Esophagus (tissue), 2 donors: ENCODE measurements around the gene CHRNB4. TPM values are rescaled to one million over a fixed set of nuclear protein-coding genes. Genes with fewer than 3 reads are reported as not detected.

ENCODE experiments used
- H3K27ac ChIP-seq, 2 donors: one replicate each; pipeline ENCODE4 v1.5.1; 2013; ENCODE audit warnings: low read depth in 2 of 2, mild to moderate bottlenecking in 2 of 2, inconsistent platforms in 1 of 2, low read length in 1 of 2, moderate library complexity in 1 of 2
- H3K27me3 ChIP-seq, 2 donors: one replicate each; pipeline ENCODE4 v1.6.1; 2013; ENCODE audit warnings: low read length in 2 of 2, control low read depth in 1 of 2, mild to moderate bottlenecking in 1 of 2; ENCODE audit not compliant: insufficient read depth in 2 of 2, control insufficient read depth in 1 of 2
- H3K36me3 ChIP-seq, 2 donors: one replicate each; pipeline ENCODE4 v1.6.1; 2013; ENCODE audit warnings: low read length in 1 of 2; ENCODE audit not compliant: control insufficient read depth in 2 of 2, insufficient read depth in 2 of 2
- H3K4me1 ChIP-seq, 2 donors: one replicate each; pipeline ENCODE4 v1.6.1; 2013; ENCODE audit warnings: low read length in 1 of 2; ENCODE audit not compliant: control insufficient read depth in 2 of 2, insufficient read depth in 2 of 2
- H3K4me3 ChIP-seq, 2 donors: one replicate each; pipeline ENCODE4 v1.5.1; 2013; ENCODE audit warnings: low read length in 2 of 2, mild to moderate bottlenecking in 2 of 2, low read depth in 1 of 2, moderate library complexity in 1 of 2
- H3K9me3 ChIP-seq, 2 donors: one replicate each; pipeline ENCODE4 v1.6.1; 2013; ENCODE audit warnings: mild to moderate bottlenecking in 2 of 2, low read depth in 1 of 2, low read length in 1 of 2, moderate library complexity in 1 of 2; ENCODE audit not compliant: control insufficient read depth in 2 of 2, insufficient read depth in 1 of 2
- WGBS, 2 donors: extraction: QIAGEN DNeasy Blood & Tissue Kit; methylation state at CpG; one replicate each; pipeline ENCODE4 v1.1.7; 2013; 5-methylcytosine and 5-hydroxymethylcytosine counted together
- polyA plus RNA-seq, 2 donors: library from polyadenylated mRNA; stranded (reverse); fragments of 200-250 nt; gene quantifications; one replicate each; pipeline ENCODE4 v1.2.3, GENCODE V29; 2013
- donor health status: healthy with polysubstance abuse.
- donor health status: Bipolar disorder and iron deficiency.

The CHRNB4 gene
- polyA plus RNA-seq, 2 donors, result 0.16 to 0.42 TPM

- Histone ChIP-seq H3K36me3 (no peaks in the 10 kb centered on the region), H3K4me3 (no peak overlapping the region), H3K27me3 (peaks cover 0 to under 1% of the 10 kb centered on the region in 2 donors), H3K4me1 (peaks cover 5% of the 10 kb centered on the region in 2 donors), H3K27ac (peak overlapping the region in 1 of 2 donors; percentile 29), H3K9me3 (no peaks in the 10 kb centered on the region)
- 47 to 50% methylated on average over 12 of the region's 12 CpGs for WGBS, 2 donors
Observed at GRCh38 chr15:78625606-78626280, 15.3 kb downstream of the CHRNB4 start.

- H3K4me3 ChIP-seq, result no peak overlapping the region
- no peaks in the 10 kb centered on the region for H3K36me3 ChIP-seq
- 82 to 86% methylated on average over 17 of the region's 17 CpGs for WGBS, 2 donors
- peaks cover 6 to 8% of the 10 kb centered on the region in 2 donors for H3K4me1 ChIP-seq
- H3K27ac ChIP-seq, result no peak overlapping the region
- peaks cover 0 to 9% of the 10 kb centered on the region in 2 donors for H3K27me3 ChIP-seq
- H3K9me3 ChIP-seq, result no peaks in the 10 kb centered on the region
Observed at GRCh38 chr15:78624651-78625590, 16.1 kb downstream of the CHRNB4 start.

DNA sequence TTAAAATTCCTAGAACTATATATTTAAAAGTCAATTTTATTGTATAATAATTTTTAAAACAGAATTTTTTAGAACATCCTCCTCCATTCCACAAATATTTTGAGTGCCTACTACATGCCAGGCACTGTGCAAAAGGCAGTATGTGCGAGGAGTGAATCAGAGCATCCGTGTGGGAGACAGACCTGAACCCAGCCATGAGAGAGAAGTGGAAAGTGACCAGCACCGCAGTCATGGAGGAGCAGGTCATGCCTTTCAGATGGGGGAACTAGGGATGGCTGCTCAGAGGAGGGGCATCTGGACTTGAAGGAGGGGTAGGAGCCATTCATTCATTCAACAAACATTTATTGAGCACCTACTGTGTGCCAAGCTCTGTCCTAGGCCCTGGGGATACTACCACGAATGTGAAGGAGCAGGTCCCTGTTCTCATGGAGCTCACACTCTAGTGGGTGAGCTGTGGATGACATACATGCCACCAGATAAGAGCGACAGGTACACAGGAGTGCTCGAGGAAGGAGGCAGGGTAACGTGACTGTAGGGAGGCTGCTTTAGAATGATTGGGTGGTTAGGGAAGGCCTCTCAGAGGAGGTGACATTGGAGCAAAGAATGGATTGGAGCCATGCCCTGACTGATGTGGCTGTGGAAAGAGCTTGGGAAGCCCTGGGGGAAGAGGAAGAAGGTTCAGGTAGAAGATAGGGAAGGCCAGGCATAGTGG is 17.1 kb downstream of the CHRNB4 start:
- no peak overlapping the region for H3K27ac ChIP-seq
- 84 to 91% methylated on average over 7 of the region's 7 CpGs for WGBS, 2 donors
- no peak overlapping the region for H3K4me3 ChIP-seq
- H3K9me3 ChIP-seq, result no peaks in the 10 kb centered on the region
- peaks cover 0 to 17% of the 10 kb centered on the region in 2 donors for H3K27me3 ChIP-seq
- peaks cover 6 to 11% of the 10 kb centered on the region in 2 donors for H3K4me1 ChIP-seq
- H3K36me3 ChIP-seq, result no peaks in the 10 kb centered on the region

DNA sequence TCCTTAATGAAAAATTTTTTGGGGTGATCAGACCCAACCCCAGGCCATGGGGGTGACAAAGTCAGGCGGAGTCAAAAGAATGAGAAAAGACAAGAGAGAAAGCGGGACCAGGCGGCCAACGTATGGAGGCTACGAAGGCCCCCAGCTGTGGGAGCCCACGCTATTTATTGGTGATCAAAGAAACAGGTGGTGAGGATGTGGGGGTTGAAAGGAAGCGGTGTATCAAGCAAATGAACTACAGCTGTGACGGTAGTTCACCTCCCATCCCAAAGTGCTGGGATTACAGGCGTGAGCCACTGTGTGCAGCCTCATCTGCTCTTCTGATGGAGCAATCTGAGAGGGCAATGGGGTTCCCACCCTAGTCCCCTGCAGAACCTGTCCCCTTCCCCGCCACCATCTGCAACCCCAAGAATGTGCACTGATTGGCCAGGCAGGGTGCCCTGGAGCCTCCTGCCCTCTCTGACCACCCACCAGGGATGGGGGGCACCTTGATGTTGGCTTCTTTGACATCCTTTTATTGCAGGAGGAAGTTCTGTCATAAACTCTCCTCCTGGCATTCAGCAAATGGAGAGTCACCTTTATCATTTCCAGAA is 19.1 kb downstream of the CHRNB4 start:
- peaks cover 0 to 17% of the 10 kb centered on the region in 2 donors for H3K27me3 ChIP-seq
- 79 to 82% methylated on average over 9 to 10 of the region's 10 CpGs for WGBS, 2 donors

GRCh38 chr15:78620527-78621421 is 20.2 kb downstream of the CHRNB4 start, which contains the start of gene CHRNA3:
CHRNA3 (minus strand) TSS chr15:78620996; CDS start chr15:78620794, 202 bp downstream.
- H3K27me3 ChIP-seq, result peaks cover 0 to 17% of the 10 kb centered on the region in 2 donors
- H3K9me3 ChIP-seq, result no peaks in the 10 kb centered on the region
- H3K4me3 ChIP-seq, result peak within 1 kb of the TSS; percentile 42 to 43
- no peaks in the 10 kb centered on the region for H3K36me3 ChIP-seq
- 2% methylated on average over 89 to 102 of the region's 102 CpGs for WGBS, 2 donors
- no peak within 1 kb of the TSS for H3K27ac ChIP-seq
- peaks cover 5 to 9% of the 10 kb centered on the region in 2 donors for H3K4me1 ChIP-seq

More for the DNA sequence above, 19.1 kb downstream of the CHRNB4 start:
- H3K27ac ChIP-seq, result no peak overlapping the region
- H3K4me3 ChIP-seq, result no peak overlapping the region
- peaks cover 6 to 11% of the 10 kb centered on the region in 2 donors for H3K4me1 ChIP-seq
- H3K9me3 ChIP-seq, result no peaks in the 10 kb centered on the region
- H3K36me3 ChIP-seq, result no peaks in the 10 kb centered on the region

DNA sequence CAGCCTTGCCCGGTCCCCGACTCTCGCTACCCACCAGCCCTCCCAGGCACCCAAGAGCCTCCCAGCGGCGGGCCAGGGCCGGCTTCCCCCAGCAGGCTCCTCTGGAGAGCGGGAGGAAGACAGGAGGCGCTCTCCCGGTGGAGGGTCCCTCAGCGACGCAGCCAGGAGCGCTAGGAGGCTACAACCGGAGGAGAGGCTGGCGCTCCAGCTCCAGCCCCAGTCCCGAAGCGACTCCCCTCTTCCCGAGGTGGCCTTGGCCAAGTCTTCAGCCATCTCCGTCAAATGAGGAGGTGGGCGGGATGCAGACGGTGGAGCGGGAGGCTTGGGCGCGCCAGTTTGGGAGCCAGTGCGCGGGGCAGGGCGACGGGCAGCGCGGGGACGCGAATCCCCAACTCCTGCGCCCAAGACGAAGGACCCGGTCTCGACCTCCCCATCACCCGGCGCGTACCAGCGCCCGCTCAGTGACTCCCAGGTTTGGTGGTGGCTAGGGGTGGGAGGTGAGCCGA is 20.9 kb downstream of the CHRNB4 start:
- no peaks in the 10 kb centered on the region for H3K9me3 ChIP-seq
- peak overlapping the region in 1 of 2 donors; percentile 42 for H3K4me3 ChIP-seq
- peaks cover 4 to 8% of the 10 kb centered on the region in 2 donors for H3K4me1 ChIP-seq
- no peak overlapping the region for H3K27ac ChIP-seq
- H3K36me3 ChIP-seq, result no peaks in the 10 kb centered on the region
- 2% methylated on average over 40 to 41 of the region's 41 CpGs for WGBS, 2 donors
- peaks cover 0 to 17% of the 10 kb centered on the region in 2 donors for H3K27me3 ChIP-seq

DNA sequence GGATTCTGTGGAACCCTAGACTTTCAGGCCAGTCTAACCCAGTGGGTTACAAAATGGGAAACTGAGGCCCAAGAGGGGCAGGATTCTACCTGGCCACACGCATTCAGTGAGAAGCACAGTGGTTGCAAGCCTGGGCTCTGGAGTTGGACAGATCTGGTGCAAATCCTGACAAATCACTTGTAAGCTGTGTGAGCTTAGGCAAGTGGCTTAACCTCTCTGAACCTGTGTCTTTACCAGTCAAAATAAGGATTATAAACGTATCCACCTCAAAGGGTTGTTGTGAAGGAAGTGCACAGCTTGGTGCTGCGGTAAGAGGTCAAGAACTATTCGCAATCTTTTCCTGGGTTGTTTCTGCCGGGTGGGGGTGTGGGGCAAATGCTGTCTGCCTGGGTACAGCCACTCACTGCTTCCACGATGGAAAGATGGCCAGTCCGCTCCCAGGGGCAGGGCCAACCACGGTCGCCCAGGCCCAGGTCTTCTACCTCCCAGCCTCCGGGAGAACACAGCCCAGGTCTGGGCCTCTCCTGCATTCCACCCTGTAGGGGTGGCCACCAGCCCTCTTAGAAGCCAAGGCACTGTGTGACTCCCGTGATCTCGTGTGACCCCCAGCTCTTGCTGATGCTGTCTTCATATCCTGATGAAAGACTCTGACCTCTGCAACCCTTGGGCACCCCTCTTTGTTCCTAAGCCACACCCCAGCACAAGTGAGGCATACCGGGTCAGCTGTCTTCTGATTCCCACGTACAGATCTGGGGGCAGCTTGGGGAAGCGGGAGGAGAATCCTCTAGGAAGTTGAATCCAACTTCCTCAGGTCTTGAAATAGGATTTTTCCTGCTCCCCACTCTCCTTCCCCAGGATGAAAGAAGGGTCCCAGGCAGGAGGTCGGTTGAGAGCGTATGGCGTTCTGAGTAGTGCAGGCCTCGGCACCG is 21.7 kb downstream of the CHRNB4 start:
- Histone ChIP-seq H3K9me3 (no peaks in the 10 kb centered on the region), H3K36me3 (no peaks in the 10 kb centered on the region), H3K27me3 (peaks cover 0 to 17% of the 10 kb centered on the region in 2 donors), H3K27ac (no peak overlapping the region), H3K4me3 (no peak overlapping the region), H3K4me1 (peaks cover 4 to 8% of the 10 kb centered on the region in 2 donors)
- 48 to 62% methylated on average over 20 of the region's 20 CpGs for WGBS, 2 donors
